NCI-H2227 (cell line): ENCODE data around the gene CARMIL1.
"Not testable (repeated sequence)": the region's sequence is repeated elsewhere in the genome, so short reads cannot be mapped to it uniquely, and the experiment has no call there.

Source experiments
- DNase-seq: peaks from one replicate; lab custom pipeline; 2025; ENCODE audit not compliant: unreplicated experiment; lab: John Stamatoyannopoulos, UW

The CARMIL1 gene

DNA sequence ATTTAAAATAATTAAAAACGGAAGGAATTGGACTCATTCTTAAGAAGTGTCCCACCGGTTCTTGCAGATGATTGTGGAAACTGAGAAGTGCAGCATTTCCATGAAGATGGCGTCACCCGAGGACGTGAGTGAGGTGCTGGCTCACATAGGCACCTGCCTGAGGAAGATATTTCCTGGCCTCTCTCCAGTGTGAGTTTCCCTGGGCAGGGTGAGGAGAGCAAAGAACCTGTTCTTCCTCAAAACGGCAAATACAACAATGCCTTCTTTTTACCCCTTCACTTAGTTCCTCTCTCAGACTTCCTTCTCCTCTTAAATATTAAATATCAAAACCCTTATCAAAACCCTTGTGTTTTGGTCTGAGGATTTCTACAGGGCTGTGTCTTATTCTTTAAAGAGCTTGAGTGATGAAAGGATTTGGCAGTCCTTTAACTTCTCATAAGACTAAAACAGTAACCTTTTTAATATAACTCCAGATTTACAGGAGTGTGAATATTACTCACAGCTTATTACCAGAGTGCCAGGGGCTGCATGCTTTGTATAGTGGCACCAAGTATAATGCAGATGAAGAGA is 156.3 kb downstream of the CARMIL1 start:
- DNase-seq = no peak

DNA sequence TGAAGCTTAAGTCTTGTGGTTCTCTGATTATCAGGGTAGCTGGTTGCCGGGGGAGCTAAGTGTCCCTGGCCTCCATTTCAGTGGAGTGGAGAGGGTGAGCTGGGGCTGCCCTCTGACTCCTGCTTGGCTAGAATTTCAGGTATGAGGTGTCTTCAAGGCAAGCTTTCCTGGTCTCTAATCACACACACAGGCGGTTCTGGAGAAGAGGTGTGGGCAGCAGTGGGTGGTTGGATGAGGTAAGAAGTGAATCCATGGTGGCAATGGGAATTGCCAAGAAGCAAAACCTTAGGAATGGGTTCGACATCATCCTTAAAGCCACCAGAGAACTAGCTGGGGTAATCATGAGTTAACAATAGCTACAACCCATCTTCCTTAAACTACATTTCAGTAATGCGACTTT is 157.6 kb downstream of the CARMIL1 start:
- DNase-seq = no peak

DNA sequence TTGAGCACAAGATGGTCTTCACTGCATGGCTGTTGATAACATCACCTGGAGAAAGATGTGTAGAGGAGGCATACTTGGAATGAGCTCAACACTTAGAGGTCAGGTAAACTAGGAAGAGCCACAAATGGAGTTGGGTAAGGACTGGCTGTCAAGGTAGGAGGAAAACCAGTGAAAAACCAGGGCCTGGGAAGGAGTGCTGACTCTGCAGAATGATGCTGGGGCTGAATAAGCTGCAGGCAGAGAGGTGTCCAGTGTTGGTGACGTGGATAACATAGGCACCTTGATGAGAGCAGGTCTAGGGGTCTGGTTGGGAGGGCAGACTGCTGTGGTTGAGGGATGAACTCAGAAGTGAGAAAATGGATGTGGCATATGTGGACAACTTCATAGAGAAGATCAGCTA is 160.2 kb downstream of the CARMIL1 start:
- DNase-seq = no peak

DNA sequence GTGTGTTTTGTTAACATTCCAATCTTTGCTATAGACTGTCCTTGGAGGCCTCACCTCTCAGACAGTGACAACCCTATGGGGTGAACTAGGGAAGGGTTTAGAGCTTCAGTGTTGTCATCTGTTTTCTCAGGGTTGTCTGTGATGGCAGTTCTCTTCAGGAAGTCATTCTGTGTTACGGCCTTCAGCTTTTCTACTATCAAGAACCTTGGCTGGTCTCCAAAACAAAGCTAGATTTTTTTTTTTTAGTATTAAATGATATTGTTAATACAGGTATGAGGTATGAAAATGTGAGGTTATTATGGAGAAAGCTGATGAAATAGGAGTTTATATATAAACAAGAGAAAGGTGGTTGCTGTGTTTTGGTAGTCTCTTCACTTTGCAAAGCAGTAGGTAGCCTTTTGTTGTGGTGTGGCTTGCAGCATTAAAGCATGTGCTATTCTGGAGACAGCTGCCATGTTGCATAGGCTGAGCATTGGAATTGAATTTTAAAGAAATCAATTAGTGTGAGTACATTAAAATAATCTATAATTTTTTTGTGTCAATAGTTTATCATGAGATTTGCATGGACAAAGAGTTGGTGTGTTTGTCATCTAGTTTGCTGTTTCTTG is 162.6 kb downstream of the CARMIL1 start:
- no peak for DNase-seq

DNA sequence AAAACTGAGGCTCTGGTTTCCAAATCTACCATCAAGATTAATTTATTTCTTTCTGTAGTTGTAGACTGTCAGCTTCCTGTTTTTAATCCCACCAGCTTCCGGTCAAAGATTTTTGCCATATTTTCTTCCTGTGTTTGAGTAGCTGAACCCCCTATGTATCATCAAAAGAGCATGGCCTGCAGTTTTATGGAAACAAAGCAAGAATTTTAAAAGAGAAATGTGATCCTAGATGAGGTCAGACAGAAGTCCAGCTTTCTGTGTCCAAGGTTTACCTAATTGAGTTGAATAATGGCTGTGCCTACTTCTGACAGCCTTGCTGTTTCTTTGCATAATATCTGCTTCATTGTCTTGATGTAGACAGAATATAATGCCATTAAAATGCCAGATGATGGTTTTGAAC is 163.7 kb downstream of the CARMIL1 start:
- DNase-seq = no peak

- not testable (repeated sequence) for DNase-seq
These were observed 165.3 kb downstream of the CARMIL1 start for GRCh38 chr6:25444521-25444920.

DNA sequence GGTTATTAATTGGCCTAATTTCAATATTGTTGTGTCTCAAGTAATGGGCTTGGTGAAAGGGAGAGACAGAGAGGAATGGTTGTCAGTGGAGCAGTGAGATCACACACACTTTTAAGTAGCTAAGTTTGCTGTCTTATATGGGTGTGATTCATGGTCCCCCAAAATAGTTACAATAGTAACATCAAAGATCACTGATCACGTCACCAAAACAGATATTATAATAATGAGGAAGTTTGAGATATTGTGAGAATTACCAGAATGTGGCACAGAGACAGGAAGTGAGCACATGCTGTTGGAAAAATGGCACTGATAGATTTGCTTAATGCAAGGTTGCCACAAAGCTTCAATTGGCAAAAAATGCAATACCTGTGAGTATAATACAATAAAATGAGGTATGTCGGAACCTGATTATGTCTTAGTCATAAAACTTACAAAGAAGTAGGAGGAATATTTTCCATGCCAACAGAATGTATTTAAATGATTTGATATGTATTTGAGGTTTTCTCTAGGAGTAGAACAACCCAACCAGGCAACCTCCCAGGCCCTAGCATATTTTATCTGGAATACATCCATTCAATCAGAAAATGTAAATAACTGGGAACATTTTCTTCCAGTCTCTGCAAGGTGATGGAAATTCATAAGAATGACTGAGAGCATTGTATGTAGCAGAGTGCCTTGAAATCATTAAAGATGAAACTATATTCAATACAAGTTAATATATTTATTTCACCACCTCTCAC is 167.8 kb downstream of the CARMIL1 start:
- no peak for DNase-seq

DNA sequence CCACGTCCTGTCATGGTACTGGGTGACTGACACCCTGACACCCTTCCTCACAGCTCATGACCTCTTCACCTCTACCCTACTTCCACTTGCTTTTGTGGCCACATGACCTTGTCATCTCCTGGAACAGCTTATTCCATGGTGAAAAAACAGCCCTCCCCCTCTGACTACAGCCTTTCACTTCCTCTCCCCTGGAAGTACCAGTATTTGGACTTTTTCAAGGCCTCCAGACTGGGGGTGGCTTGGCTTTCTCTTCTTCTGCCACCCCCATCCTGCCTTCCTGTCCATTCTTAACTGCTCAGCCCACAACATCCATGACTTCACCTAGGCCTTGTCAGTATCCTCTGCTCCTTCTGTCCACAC is 168.4 kb downstream of the CARMIL1 start:
- no peak for DNase-seq

- no peak for DNase-seq
These were observed 169.9 kb downstream of the CARMIL1 start for GRCh38 chr6:25448965-25449538.

- DNase-seq = peak; percentile 52
These were observed 170.6 kb downstream of the CARMIL1 start for GRCh38 chr6:25449774-25450173.

DNA sequence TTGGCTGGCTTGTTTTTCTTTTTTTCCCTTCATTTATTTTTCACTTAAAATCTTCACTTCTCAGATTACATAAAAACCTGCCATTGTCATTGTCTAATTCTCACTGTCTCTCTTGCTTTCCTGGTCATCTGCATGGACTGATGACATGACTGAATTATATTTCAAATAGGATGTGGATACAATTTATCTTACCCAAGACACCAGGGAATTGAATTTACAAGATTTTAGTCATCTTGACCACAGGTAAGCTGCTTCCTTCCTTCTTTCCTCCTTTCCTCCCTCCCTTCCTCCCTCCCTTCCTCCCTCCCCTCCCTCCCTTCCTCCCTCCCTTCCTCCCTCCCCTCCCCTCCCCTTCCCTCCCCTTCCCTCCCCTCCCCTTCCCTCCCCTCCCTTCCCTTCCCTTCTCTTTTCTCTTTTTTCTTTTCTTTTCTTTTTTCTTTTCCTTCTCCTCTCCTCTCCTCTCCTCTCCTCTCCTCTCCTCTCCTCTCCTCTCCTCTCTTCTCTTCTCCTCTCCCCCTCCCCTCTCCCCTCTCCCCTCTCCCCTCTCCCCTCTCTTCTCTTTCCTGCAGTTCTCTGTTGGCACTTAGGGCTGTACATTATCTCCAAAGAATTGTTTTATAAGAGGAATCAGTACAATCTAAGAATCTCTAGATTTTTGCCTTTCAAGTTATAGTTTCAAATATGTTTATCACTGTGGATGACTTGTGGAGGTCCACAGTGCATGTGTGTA is 171.5 kb downstream of the CARMIL1 start:
- DNase-seq = no peak

DNA sequence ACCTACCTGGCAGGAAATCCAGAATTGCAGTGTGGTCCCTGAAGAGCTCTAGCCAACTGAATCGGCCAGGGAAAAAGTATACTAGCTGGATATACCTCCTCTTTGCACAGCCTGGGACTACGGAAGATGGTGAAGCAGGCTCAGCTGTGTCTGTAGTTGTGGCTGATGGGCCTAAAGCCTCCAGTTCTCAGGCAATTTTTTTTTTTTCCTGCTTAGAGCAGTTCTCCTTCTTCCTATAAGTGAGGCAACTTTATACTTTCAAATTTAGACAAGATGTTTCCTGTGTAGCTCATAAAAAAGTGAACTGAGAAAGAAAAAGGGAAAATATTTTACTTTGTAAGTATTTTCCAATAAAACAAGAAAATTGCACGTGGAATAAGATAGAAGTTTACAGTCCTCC is 172.9 kb downstream of the CARMIL1 start:
- no peak for DNase-seq

- DNase-seq = no peak
These were observed 174.1 kb downstream of the CARMIL1 start for GRCh38 chr6:25453288-25453687.

GRCh38 chr6:25454136-25454535 is 175.0 kb downstream of the CARMIL1 start:
- DNase-seq = no peak

- DNase-seq = no peak
These were observed 177.3 kb downstream of the CARMIL1 start for GRCh38 chr6:25456249-25457040.

DNA sequence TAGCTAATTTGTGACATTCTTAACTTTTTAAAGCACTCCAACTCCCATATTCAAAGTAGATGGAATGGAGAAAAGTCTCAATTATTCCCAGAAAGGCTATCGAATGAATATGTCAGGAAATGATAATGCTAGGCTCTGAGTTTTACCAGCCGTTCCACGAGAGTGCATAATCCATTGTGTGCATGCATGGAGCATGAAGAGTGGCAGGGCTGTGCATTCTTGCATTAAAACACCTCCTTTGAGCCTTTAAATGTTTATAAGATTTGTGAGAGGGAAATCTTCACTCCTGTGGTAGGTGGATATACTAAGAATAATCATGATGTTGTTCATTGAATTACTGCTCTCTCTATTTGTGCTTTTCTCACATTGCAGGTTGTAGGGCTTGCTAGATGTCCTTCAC is 178.3 kb downstream of the CARMIL1 start:
- no peak for DNase-seq

DNA sequence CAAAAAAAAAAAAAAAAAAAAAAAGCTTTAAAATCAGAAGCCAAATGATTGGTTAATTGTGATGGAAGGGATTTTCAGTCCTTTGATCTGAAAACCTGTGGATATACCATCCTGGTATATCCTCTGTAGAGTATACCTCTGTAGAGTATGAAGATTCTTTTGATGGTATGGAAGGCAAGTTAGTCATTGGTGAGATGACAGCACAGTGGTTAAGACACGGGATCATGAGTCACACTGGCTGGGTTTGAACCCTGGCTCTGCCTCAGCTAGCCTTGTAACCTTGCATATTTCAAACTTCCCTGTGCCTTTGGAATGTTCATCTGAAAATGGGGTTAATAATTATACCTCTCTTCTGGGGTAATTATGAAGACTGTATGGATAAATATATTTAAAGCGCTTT is 179.3 kb downstream of the CARMIL1 start:
- no peak for DNase-seq

DNA sequence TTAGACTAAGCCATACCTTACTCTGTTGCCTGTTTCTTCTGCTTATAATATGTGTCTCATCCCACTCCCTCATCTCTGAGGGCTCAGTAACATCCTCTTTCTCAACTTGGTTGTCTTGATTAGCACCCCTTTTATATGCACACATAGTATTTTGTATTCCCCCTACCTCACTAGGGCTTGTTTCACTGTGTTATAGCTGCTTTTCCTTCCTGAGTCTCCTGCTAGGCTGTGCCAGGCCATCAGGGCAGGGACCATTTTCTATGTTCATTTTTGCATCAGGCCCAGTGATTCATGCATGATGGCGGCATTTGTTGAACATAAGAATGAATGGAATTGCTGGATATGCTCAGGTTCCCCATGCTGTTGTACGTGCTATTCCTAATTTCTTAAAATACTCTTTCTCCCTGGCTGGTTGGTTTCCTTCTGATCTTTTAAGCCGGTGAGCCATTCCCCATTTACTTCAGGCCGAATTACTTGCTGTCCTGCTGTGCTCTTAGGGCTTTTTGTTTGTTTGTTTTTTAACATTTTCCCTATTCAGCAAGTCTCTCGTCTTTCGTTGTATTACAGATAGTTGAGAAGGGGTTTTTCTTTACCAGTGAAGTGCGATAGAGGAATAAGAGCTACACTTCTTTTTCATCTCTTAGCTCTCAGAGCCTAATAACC is 183.2 kb downstream of the CARMIL1 start:
- DNase-seq = no peak

DNA sequence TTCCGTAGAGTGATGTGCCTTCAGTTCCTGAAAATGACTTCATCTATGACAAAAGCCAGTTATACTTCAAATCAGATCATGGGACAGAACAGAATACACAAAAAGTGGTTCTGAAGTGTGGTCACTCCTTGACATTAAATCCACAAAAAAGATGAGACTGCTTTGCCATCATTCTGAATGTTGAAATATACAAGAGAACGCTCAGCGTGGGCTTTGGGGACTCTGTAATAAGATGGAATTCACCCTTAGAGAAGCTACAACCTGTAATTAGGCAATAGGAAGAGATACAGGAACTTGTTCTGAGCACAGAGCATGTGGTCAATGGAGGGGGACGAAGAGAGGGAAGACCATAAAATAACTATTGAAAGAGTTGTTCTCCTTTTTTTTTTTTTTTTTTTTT is 184.3 kb downstream of the CARMIL1 start:
- no peak for DNase-seq

DNA sequence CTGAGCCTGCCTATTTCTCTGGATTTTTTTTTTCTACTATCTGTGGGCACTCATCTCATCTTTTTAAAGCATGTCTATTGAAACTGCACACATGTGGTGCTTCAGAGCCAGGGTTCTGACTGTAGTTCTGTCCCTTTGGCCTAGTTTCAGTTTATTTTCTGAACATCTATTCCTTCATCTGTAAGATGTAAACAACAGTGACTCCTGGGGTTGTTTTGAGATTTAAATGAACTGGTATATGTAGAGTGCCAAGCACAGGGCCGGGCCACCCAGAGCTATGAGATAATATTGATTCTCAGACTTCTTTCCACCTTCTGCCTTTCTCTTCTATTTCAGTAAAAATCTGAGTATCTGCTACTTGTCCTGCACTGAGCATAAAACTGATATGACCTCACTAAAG is 185.1 kb downstream of the CARMIL1 start:
- DNase-seq = no peak
